Mucosa of rectum (tissue), 2 donors: Measurements from ENCODE around the gene DENND1A.

Source experiments
- H3K27ac ChIP-seq, 2 donors: one replicate each; pipeline ENCODE4 v1.7.0; 2013; ENCODE audit warnings: inconsistent platforms in 2 of 2, low read depth in 2 of 2, low read length in 2 of 2
- H3K27me3 ChIP-seq, 2 donors: one replicate each; pipeline ENCODE4 v1.7.0; 2013; ENCODE audit warnings: low read length in 2 of 2; ENCODE audit not compliant: control insufficient read depth in 2 of 2, insufficient read depth in 2 of 2
- H3K36me3 ChIP-seq, 2 donors: one replicate each; pipeline ENCODE4 v1.7.0; 2013; ENCODE audit warnings: low read length in 2 of 2; ENCODE audit not compliant: control insufficient read depth in 2 of 2, insufficient read depth in 2 of 2
- H3K4me1 ChIP-seq, 2 donors: one replicate each; pipeline ENCODE4 v1.7.0; 2013; ENCODE audit warnings: low read length in 2 of 2, mild to moderate bottlenecking in 1 of 2; ENCODE audit not compliant: control insufficient read depth in 2 of 2, insufficient read depth in 2 of 2
- H3K4me3 ChIP-seq, 2 donors: one replicate each; pipeline ENCODE4 v1.7.0; 2013; ENCODE audit warnings: low read length in 2 of 2
- H3K9ac ChIP-seq, 2 donors: one replicate each; pipeline ENCODE4 v1.7.0; 2013; ENCODE audit warnings: low read length in 2 of 2, low read depth in 1 of 2, mild to moderate bottlenecking in 1 of 2
- H3K9me3 ChIP-seq, 2 donors: one replicate each; pipeline ENCODE4 v1.7.0; 2013; ENCODE audit warnings: low read length in 2 of 2; ENCODE audit not compliant: control insufficient read depth in 2 of 2
- donor health status: healthy.
- donor health status: Normal muscosa, but diverticular disease.

DENND1A gene

DNA sequence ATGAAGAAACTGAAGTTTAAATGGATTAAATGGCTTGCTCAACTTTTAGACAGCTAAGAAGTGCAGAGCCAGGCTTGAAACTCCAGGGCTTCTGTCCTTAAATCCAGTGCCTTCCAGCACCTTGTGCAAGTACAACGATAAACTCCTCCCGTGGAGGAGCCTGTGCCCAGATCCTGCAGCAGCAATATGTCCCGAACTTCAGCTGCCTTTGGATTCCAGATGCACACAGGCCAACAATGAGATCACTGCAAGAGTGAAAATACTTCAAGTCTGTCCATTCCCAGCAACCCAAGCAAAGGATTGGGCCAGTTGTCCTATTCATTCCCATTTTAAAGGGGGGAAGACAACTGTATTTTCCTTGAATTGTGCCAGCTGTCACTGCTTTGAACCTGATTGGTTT, 374.3 kb downstream of the DENND1A start:
- no peaks in the 10 kb centered on the region for H3K4me1 ChIP-seq
- no peak overlapping the region for H3K27ac ChIP-seq
- H3K36me3 ChIP-seq = peaks cover 18 to 21% of the 10 kb centered on the region in 2 donors
- H3K9ac ChIP-seq = no peak overlapping the region
- H3K27me3 ChIP-seq = no peaks in the 10 kb centered on the region
- no peaks in the 10 kb centered on the region for H3K9me3 ChIP-seq
- no peak overlapping the region for H3K4me3 ChIP-seq

DNA sequence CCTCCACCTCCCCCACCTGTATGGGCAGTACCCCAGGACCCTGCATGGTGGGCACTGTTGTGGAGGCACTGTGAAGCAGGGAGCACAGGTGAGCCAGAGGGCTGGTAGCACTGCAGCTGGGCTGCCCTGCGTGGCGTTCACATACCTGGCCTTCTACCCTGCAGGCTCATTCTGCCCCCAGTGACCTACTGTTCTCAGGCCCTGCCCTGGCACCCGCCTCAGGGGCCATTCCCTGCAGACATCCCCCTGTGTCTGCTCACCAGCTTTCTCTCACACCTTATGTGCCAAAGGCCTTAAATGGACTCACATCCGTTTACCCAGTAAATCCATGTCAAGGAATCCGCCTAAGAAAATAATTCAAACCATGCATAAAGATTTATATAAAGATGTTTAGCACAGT, 377.4 kb downstream of the DENND1A start:
- no peak overlapping the region for H3K27ac ChIP-seq
- H3K36me3 ChIP-seq = peaks cover 20 to 21% of the 10 kb centered on the region in 2 donors
- no peak overlapping the region for H3K4me3 ChIP-seq
- H3K4me1 ChIP-seq = no peaks in the 10 kb centered on the region
- H3K9ac ChIP-seq = no peak overlapping the region
- H3K9me3 ChIP-seq = no peaks in the 10 kb centered on the region
- no peaks in the 10 kb centered on the region for H3K27me3 ChIP-seq

DNA sequence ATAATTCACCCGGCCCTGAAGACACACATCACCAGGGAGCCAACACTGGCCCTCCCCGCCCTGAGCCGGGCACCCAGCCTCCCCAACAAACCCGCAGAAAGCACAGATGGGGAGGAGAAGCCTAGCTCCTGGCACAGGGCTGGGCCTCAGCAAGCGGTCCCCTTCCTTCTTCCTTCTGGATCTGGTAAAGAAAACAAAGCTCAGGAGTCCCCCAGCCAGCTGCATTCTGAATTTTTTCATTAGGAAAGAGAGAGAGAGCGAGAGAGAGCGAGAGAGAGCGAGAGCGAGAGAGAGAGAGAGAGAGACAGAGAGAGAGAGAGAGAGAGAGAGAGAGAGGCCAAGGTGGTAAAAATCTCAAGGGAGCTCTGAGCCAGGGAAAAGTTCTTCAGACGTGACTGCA, 378.2 kb downstream of the DENND1A start:
- H3K9ac ChIP-seq = no peak overlapping the region
- H3K9me3 ChIP-seq = no peaks in the 10 kb centered on the region
- H3K4me1 ChIP-seq = no peaks in the 10 kb centered on the region
- H3K4me3 ChIP-seq = no peak overlapping the region
- H3K36me3 ChIP-seq = peaks cover 13 to 17% of the 10 kb centered on the region in 2 donors
- H3K27ac ChIP-seq = no peak overlapping the region
- no peaks in the 10 kb centered on the region for H3K27me3 ChIP-seq

DNA sequence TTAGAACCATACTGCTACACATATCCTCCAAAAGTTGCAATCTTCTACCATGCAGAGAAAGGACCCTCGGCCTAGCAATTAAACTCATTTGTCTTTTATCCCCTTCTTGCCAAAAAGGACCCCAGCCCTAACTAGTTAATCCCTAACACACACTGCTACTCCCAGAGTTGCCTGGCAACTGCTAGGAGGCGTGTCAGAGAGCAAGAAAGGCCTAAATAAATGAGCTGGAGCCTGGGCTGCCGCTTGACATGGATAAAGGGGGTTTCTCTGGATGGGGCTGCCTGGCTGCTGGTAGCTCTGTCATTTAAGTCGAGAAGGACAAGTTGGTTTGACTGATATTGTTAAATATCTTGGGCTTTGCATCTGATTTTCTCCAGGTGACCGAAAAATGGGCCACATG, 379.1 kb downstream of the DENND1A start:
- H3K27me3 ChIP-seq = no peaks in the 10 kb centered on the region
- H3K4me1 ChIP-seq = no peaks in the 10 kb centered on the region
- H3K36me3 ChIP-seq = peaks cover 7 to 8% of the 10 kb centered on the region in 2 donors
- H3K9me3 ChIP-seq = no peaks in the 10 kb centered on the region
- no peak overlapping the region for H3K27ac ChIP-seq
- no peak overlapping the region for H3K4me3 ChIP-seq
- no peak overlapping the region for H3K9ac ChIP-seq

DNA sequence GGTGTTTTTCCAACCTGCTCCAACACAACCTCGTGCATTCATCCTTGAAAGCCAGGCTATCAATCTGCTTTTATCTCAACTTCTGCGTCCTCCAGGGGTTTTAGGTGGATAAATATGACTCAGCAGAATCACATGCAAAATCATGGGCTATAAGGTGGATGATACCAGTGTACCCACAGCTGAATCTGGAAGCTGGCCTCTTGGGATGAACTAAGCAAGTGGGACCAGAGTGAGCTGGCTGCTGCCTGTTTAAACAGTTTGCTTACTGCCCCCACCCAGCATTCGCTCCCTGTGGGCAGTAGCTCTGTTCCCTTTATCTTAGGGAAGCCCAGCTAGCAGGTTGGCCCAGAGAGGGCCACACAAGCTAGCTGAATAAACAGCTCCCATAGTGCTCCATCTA, 379.9 kb downstream of the DENND1A start:
- no peak overlapping the region for H3K4me3 ChIP-seq
- no peaks in the 10 kb centered on the region for H3K9me3 ChIP-seq
- H3K9ac ChIP-seq = no peak overlapping the region
- no peaks in the 10 kb centered on the region for H3K27me3 ChIP-seq
- H3K36me3 ChIP-seq = peaks cover 2 to 7% of the 10 kb centered on the region in 2 donors
- H3K27ac ChIP-seq = no peak overlapping the region
- no peaks in the 10 kb centered on the region for H3K4me1 ChIP-seq

DNA sequence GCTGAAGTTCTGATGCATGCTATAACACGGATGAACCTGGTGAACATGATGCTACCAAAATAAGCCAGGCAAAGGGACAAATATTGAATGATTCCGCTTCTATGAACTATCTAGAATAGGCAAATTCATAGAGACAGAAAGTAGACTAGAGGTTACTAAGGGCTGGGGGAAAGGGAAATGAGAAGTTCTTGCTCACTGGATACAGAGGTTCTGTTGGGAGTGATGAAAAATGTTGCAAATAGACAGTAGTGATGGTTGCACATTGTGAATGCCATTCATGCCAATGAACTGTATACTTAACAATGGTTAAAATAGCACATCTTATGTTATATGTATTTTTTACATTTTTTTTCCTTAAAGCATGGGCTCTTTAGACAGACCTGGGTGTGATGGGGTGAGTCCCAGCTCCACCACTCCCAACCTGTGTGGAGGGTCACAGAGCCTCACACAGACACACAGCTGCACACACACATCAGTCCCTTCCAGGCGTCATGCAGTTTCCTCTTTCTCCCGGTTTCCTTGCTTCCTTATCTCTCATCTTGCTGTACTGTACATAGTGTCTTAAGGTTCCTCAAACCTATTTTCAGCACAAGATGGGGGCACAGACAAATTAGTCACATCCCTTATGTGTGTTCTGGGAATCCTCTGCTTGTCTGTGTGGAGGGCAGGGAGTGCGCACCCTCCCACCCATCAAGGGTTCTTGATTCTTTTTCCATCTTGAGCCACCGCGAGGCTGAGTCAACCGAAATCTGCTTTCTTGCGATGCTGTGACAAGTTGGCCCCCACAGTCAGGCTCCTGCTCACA, 381.0 kb downstream of the DENND1A start:
- Histone ChIP-seq H3K4me1 (no peaks in the 10 kb centered on the region), H3K9ac (no peak overlapping the region), H3K4me3 (no peak overlapping the region), H3K27ac (no peak overlapping the region), H3K36me3 (peaks cover 2 to 7% of the 10 kb centered on the region in 2 donors), H3K9me3 (no peaks in the 10 kb centered on the region), H3K27me3 (no peaks in the 10 kb centered on the region)

DNA sequence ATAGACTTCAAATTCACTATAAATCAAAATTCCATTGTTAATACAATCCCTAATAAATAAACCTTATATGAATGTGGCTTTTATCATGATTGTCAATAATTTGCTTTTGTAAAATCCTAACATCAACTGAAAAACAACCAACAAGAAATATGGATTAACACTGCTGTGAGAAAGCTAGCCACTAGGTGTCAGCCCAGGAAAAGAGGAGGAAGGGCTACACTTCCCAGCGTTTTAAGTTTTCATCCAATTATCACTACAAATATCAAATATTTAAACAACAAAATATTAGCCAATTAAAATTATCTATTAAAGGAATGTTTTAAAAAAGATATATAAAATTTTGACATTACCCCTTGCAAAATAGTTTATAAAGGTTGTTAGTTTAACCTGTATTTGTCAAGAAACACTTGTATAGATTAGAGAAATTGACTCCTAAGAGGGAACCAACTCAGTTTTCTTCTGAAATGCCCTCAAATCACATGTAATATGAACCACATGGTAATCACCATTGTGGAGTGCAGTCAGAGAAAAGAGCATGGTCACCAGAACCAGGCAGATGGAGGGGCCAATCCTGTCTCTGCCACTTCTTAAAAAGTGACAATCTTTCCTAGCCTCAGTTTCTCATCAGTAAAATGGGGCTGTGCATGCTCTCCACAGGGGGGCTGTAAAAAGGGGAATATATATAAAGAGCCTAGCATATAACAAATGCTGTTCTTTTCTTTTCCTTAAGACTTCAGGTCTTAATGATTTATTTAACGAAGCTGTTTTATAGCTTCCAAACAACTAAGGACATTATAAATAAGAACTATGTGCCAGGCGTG, 385.7 kb downstream of the DENND1A start:
- Histone ChIP-seq H3K27me3 (no peaks in the 10 kb centered on the region), H3K4me3 (no peak overlapping the region), H3K4me1 (no peaks in the 10 kb centered on the region), H3K36me3 (peaks cover 0 to 2% of the 10 kb centered on the region in 2 donors), H3K9me3 (no peaks in the 10 kb centered on the region), H3K27ac (no peak overlapping the region), H3K9ac (no peak overlapping the region)

DNA sequence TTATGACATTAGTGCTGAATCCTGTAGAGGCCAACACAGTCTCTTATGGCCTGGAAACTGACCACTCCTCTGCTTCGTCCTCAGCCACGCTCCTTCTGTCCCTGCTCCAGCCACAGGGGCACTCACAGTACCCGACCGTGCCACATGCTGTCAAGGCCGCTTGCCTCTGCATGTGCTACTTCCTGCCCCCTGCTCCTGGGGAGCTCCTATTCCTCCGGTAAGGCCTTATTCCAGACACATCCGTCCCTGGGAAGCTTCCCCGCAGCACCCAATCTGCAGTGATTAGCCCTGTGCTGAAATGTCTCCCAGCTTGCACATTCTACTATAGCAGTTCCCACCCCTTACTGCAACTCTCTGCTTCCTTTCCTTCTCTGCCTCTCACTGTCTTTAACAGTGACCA, 386.4 kb downstream of the DENND1A start:
- no peaks in the 10 kb centered on the region for H3K27me3 ChIP-seq
- no peaks in the 10 kb centered on the region for H3K4me1 ChIP-seq
- no peak overlapping the region for H3K9ac ChIP-seq
- H3K4me3 ChIP-seq = no peak overlapping the region
- H3K9me3 ChIP-seq = no peaks in the 10 kb centered on the region
- no peaks in the 10 kb centered on the region for H3K36me3 ChIP-seq
- no peak overlapping the region for H3K27ac ChIP-seq

DNA sequence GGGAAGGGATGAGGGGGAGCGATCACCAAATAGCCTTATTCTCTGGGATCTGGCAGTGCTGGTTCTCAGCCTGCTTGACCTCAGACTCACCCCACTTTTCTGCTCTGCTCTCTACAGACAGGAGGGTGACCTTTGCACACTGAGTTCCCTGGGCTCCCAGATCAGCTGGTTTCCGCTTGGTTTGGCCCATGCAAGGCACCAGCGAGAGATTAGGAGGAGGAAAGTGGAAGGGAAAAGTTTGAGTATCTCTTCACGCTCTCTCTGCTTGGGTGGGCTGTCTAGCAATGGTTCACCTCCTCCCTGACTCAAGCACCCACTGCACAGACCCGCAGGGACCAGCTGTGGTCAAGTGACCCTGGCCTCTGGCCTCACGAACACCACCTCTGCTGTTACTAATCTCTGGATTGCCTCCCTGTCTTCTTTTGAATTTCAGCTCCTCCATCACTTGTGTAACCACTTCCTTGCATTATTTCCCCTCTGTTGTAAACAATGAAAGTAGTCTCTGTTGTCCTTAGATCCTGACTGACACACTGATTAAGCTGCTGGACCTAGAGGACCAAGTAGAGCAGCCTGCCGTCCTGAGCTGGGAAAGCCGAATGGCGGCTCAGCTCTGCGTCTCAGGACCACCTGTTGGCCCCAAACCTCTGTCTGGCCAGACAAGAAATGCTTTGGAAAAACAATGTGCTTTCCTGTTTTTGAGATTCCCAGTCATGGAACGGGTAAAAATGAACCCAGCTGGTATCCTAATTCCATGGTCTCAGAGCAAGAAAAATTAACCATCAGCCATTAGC, 387.3 kb downstream of the DENND1A start:
- Histone ChIP-seq H3K4me1 (no peaks in the 10 kb centered on the region), H3K27ac (no peak overlapping the region), H3K36me3 (no peaks in the 10 kb centered on the region), H3K27me3 (no peaks in the 10 kb centered on the region), H3K9ac (no peak overlapping the region), H3K4me3 (no peak overlapping the region), H3K9me3 (no peaks in the 10 kb centered on the region)

DNA sequence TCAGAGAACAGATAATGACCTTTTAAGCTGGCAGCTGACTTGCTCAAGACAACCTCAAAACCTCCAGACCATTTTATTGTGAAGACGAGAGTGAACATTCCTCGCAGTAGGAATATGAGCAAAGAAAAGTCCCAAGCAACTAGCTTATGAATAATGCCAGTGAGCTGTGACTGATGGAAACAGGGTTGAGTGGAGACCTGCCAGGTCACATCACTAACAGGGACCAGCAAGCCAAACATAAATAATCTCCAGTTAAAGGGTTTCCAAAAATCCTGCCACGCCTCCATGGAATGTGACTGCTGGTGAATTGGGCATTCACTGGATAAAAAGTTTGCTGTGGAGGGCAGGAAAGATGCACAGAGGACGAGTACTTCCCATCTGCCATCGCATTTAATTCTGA, 388.5 kb downstream of the DENND1A start:
- Histone ChIP-seq H3K9me3 (no peaks in the 10 kb centered on the region), H3K9ac (no peak overlapping the region), H3K36me3 (no peaks in the 10 kb centered on the region), H3K27me3 (no peaks in the 10 kb centered on the region), H3K27ac (no peak overlapping the region), H3K4me3 (no peak overlapping the region), H3K4me1 (no peaks in the 10 kb centered on the region)
